ENCODE measurements around the gene TBC1D9.

DNA sequence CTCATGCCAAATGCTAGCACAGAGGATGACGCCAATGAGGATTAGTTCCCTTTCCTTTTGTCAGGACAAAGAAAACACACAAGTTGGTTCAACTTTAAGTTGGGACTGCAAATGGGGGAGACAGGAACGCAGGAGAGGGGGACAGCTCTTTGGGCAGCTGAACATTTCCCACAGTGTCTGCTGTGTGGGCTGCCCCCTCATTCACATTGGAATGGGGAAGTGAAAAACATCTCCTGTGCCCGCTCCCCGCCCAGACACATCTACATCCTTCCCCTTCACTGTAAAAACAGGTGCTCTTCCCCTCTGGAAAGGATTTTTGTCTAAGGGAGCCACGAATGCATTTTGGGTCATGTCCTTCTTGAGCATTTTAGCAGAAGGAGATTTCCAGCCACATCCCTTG, 44.5 kb upstream of the TBC1D9 start:
- TF ChIP-seq POLR2A (IDR thresholded peaks at IDR 0.05) (no peak), CTCF (IDR thresholded peaks at IDR 0.05) (no peak)
